Adrenal gland (tissue), 5 donors: ENCODE results near the gene PERP.

Experiments used
- CTCF ChIP-seq, 6 experiments: fragments of 450-650 bp in 4 of 6; fragments of 200-600 bp in 2 of 6; sonication (generic) in 1 of 6; IDR thresholded peaks; 1 replicate in 5 of 6; 2 replicates in 1 of 6; pipeline versions ENCODE4 v1.5.1 to v1.8.0; 2016 to 2021; ENCODE audit warnings: antibody characterized with exemption in 6 of 6, mild to moderate bottlenecking in 2 of 6, moderate library complexity in 1 of 6
- POLR2A ChIP-seq, 2 donors: fragments of 450-650 bp; IDR thresholded peaks; one replicate each; pipeline ENCODE4 v1.6.1; 2017; ENCODE audit warnings: antibody characterized with exemption in 2 of 2, mild to moderate bottlenecking in 2 of 2, moderate library complexity in 1 of 2
- donor health status: DM: no; HTN: no; CAD: no.

- TF ChIP-seq CTCF (IDR thresholded peaks at IDR 0.05) (no peak), POLR2A (IDR thresholded peaks at IDR 0.05) (no peak)
These were observed 35.6 kb upstream of the PERP start for GRCh38 chr6:138142806-138143205.
